Loucy (cell line): ENCODE results near the gene BCL2.

Source experiments
- H2AFZ ChIP-seq: fragments of 200-600 bp; sonication (generic); 2 replicates; pipeline ENCODE4 v1.6.0; 2016; ENCODE audit warnings: antibody characterized with exemption, mild to moderate bottlenecking, low read length, moderate library complexity
- H3F3A ChIP-seq: fragments of 200-600 bp; 2 replicates; pipeline ENCODE4 v1.6.0; 2016; ENCODE audit warnings: antibody characterized with exemption, low read depth, mild to moderate bottlenecking
- H3K27me3 ChIP-seq: fragments of 200-600 bp; sonication (generic); 2 replicates; pipeline ENCODE4 v1.6.1; 2014; ENCODE audit warnings: low read length, mild to moderate bottlenecking; ENCODE audit not compliant: insufficient read depth, poor library complexity, severe bottlenecking
- H3K36me3 ChIP-seq: fragments of 200-600 bp; sonication (generic); 2 replicates; pipeline ENCODE4 v1.6.1; 2016; ENCODE audit warnings: low read length; ENCODE audit not compliant: insufficient read depth
- H3K4me1 ChIP-seq: fragments of 200-600 bp; sonication (generic); 2 replicates; pipeline ENCODE4 v1.5.1; 2014; ENCODE audit warnings: low read length, mild to moderate bottlenecking; ENCODE audit not compliant: insufficient read depth, poor library complexity, severe bottlenecking
- H3K4me2 ChIP-seq: fragments of 200-600 bp; sonication (generic); 2 replicates; pipeline ENCODE4 v1.6.0; 2014; ENCODE audit warnings: antibody characterized with exemption, low read length, low read depth, mild to moderate bottlenecking; ENCODE audit not compliant: poor library complexity, severe bottlenecking
- H3K4me3 ChIP-seq: fragments of 200-600 bp; sonication (generic); 2 replicates; pipeline ENCODE4 v1.5.1; 2014; ENCODE audit warnings: low read length, mild to moderate bottlenecking, mixed read lengths; ENCODE audit not compliant: poor library complexity, severe bottlenecking
- H3K79me2 ChIP-seq: fragments of 200-600 bp; sonication (generic); 2 replicates; pipeline ENCODE4 v1.6.1; 2014; ENCODE audit warnings: low read length; ENCODE audit not compliant: insufficient read depth
- H3K9ac ChIP-seq: fragments of 200-600 bp; sonication (generic); 2 replicates; pipeline ENCODE4 v1.6.0; 2014; ENCODE audit warnings: mild to moderate bottlenecking, low read depth, low read length, moderate library complexity; ENCODE audit not compliant: poor library complexity, severe bottlenecking
- H3K9me2 ChIP-seq: fragments of 200-600 bp; sonication (generic); replicated peaks from 2 replicates; pipeline ENCODE4 v1.6.1; 2016; ENCODE audit warnings: low read depth, low read length, mixed read lengths
- H3K9me3 ChIP-seq: fragments of 200-600 bp; sonication (generic); 2 replicates; pipeline ENCODE4 v1.6.1; 2014; ENCODE audit warnings: mild to moderate bottlenecking, antibody characterized with exemption, low read length, low read depth; ENCODE audit not compliant: insufficient read depth
- H4K20me1 ChIP-seq: fragments of 200-600 bp; sonication (generic); 2 replicates; pipeline ENCODE4 v1.6.0; 2014; ENCODE audit warnings: antibody characterized with exemption, low read length, mild to moderate bottlenecking; ENCODE audit not compliant: insufficient read depth, poor library complexity, severe bottlenecking
- EZH2phosphoT487 ChIP-seq: fragments of 200-600 bp; IDR thresholded peaks from 2 replicates; pipeline ENCODE4 v1.6.1; 2018; ENCODE audit warnings: antibody characterized with exemption, mild to moderate bottlenecking, moderate library complexity, borderline replicate concordance
- TF ChIP-seq, protein P1 (sequence below): fragments of 200-600 bp; sonication (generic); conservative IDR thresholded peaks from 2 replicates; pipeline ENCODE4 v1.5.1; 2014; ENCODE audit warnings: mild to moderate bottlenecking, antibody characterized with exemption, low read length

The BCL2 gene

GRCh38 chr18:63254716-63255399, 64.7 kb downstream of the BCL2 start:
- Histone ChIP-seq H3K9me2 (no peaks in the 10 kb centered on the region), H3K36me3 (peaks cover 7% of the 10 kb centered on the region; the same call in 1 of the 2 replicates), H3F3A (no peaks in the 10 kb centered on the region), H2AFZ (no peak overlapping the region), H3K9ac (no peak overlapping the region), H4K20me1 (no peaks in the 10 kb centered on the region), H3K4me1 (no peaks in the 10 kb centered on the region), H3K79me2 (peaks cover 27% of the 10 kb centered on the region), H3K4me3 (no peak overlapping the region), H3K27me3 (no peaks in the 10 kb centered on the region), H3K4me2 (no peak overlapping the region), H3K9me3 (no peaks in the 10 kb centered on the region)
- TF ChIP-seq, protein P1, sequence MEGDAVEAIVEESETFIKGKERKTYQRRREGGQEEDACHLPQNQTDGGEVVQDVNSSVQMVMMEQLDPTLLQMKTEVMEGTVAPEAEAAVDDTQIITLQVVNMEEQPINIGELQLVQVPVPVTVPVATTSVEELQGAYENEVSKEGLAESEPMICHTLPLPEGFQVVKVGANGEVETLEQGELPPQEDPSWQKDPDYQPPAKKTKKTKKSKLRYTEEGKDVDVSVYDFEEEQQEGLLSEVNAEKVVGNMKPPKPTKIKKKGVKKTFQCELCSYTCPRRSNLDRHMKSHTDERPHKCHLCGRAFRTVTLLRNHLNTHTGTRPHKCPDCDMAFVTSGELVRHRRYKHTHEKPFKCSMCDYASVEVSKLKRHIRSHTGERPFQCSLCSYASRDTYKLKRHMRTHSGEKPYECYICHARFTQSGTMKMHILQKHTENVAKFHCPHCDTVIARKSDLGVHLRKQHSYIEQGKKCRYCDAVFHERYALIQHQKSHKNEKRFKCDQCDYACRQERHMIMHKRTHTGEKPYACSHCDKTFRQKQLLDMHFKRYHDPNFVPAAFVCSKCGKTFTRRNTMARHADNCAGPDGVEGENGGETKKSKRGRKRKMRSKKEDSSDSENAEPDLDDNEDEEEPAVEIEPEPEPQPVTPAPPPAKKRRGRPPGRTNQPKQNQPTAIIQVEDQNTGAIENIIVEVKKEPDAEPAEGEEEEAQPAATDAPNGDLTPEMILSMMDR: no peak
- no peak for TF ChIP-seq EZH2phosphoT487

GRCh38 chr18:63253428-63254372, 65.9 kb downstream of the BCL2 start:
- Histone ChIP-seq H3K27me3 (no peaks in the 10 kb centered on the region), H3F3A (no peaks in the 10 kb centered on the region), H3K36me3 (peaks cover 7% of the 10 kb centered on the region; the same call in 1 of the 2 replicates), H3K9me2 (no peaks in the 10 kb centered on the region), H3K4me3 (no peak overlapping the region), H3K9ac (no peak overlapping the region), H3K9me3 (no peaks in the 10 kb centered on the region), H3K79me2 (peaks cover 20% of the 10 kb centered on the region), H4K20me1 (no peaks in the 10 kb centered on the region), H3K4me1 (no peaks in the 10 kb centered on the region), H2AFZ (no peak overlapping the region), H3K4me2 (no peak overlapping the region)
- TF ChIP-seq EZH2phosphoT487: no peak
- TF ChIP-seq, protein P1: no peak

DNA sequence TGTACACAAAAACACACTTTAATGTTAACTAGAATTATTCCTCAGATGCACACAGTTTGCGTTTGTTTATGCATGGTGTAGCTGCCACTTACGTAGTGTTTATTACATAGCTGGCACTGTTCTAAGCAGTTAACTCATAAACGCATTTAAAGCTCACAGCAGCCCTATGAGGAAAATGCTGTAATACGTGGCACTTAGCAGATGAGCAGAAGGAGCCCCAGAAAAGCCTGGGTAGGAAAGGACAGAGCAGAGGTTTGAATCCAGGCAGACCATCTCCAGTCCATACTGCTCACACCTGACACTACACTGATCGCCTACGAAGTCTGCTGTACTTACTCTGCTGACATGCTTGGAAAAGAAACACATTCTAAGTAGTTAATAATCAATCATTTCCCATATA, 66.6 kb downstream of the BCL2 start:
- H3K4me1 ChIP-seq: no peaks in the 10 kb centered on the region
- H3K9ac ChIP-seq: no peak overlapping the region
- H3K4me3 ChIP-seq: no peak overlapping the region
- H4K20me1 ChIP-seq: no peaks in the 10 kb centered on the region
- no peaks in the 10 kb centered on the region for H3F3A ChIP-seq
- H3K79me2 ChIP-seq: peaks cover 17% of the 10 kb centered on the region
- H3K9me3 ChIP-seq: no peaks in the 10 kb centered on the region
- no peak overlapping the region for H2AFZ ChIP-seq
- peaks cover 7% of the 10 kb centered on the region; the same call in 1 of the 2 replicates for H3K36me3 ChIP-seq
- no peak overlapping the region for H3K4me2 ChIP-seq
- TF ChIP-seq EZH2phosphoT487: no peak
- TF ChIP-seq, protein P1: no peak
- H3K9me2 ChIP-seq: no peaks in the 10 kb centered on the region
- H3K27me3 ChIP-seq: no peaks in the 10 kb centered on the region
